HG03095 (cell line): ENCODE measurements around the gene NRF1.

ENCODE experiments used
- ATAC-seq: cut with Tn5 transposase; IDR thresholded peaks from one replicate; pipeline ENCODE4 v1.9.1; 2021; ENCODE audit warnings: moderate library complexity; ENCODE audit not compliant: unreplicated experiment

Gene NRF1

DNA sequence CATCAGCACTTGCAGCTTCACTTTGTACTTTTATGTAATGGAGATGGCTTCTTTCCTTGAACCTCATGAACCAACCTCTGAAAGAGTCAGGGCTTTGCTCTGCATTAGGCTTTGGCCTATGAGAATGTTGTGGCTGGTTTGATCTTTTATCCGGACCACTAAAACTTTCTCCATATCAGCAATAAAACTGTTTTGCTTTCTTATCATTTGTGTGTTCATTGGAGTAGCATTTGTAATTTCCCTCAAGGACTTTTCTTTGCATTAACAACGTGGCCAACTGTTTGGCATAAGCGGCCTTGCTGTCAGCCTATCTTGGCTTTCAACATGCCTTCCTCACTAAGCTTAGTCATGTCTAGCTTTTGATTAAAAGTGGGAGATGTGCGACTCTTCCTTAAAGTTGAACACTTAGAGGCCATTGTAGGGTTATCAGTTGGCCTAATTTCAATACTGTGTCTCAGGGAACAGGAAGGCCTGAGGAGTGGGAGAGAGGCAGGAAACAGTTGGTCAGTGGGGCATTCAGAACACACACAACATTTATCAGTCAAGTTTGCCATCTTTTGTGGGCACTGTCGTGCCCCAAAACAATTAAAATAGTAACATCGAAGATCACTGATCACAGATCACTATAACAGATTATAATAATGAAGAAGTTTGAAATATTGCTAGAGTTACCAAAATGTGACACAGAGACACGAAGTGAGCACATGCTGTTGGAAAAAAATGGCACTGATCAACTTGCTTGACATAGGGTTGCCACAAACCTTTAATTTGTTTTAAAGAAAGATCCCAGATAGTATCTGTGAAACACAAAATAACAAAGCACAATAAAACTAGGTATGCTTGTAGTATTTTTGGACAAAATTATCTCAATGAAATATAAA is 64.7 kb downstream of the NRF1 start:
- no peak for ATAC-seq

DNA sequence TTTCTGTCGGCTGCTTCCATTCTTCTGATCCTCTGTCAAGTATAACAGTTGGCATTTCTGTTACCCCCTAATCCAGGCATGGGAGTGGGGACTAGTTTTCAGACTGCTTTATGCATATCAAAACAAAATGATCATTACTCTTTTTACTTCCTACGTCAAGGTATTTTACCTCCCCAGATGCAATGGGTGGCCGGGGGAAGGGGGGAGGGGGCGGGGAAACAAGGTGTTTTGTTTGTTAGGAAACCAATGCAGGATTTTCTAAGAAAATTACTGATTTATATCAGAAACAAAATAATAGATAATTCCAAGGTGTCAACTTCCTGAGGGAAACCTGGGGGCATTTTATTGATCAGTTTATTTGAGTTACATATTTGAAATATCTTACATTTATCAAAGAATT is 66.3 kb downstream of the NRF1 start:
- no peak for ATAC-seq

DNA sequence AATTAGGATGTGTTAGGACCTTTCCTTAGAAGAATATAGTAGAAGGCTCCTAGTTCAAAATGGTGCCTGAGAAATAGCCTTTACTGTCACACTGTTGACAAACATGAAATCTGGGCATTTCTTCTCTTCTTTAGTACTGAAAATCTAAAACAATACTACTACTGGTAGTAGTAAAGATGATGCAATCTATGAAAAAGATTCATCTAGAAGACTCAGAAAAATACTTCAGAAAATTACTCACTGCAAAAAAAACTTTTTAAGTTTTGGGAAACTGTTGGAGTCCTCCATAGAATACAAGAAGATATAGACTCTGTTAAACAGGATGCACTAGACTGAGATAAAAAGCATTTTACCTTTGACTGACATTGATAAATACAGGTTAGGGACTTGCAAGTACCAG is 67.1 kb downstream of the NRF1 start:
- no peak for ATAC-seq

DNA sequence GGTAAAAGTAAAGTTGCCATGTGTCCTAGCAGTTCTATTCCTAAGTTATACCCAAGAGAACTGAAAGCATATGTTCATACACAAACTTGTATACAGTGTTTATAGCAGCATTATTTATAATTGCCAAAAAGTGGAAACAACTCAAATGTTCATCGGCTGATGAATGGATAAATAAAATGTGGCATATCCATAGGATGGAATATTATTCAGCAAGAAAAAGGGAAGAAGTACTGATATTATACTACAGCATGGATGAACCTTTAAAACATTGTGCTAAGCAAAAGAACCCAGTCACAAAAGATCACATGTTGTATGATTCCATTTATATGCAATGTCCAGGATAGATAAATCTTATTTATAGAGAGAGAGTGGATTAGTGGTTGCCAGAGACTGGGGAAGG is 68.9 kb downstream of the NRF1 start:
- no peak for ATAC-seq

DNA sequence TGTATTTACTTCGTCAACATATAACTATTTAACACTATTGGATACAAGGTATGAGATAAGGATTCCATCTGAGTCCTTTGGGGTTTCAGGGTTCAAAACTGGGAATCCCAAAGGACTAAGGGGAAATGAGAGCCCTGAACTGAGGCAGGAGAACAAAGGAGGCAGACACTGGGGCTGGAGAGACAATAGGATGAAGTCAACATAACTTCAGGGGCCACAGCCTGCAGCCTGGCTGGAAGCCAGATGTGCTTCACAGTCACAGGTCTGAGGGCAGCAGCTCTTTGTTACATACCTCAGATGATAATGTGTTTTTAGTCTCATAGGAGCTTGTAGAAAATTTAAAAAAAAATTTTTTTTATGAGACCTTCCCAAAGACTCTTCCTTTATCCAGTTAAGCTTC is 73.3 kb downstream of the NRF1 start:
- ATAC-seq: no peak

DNA sequence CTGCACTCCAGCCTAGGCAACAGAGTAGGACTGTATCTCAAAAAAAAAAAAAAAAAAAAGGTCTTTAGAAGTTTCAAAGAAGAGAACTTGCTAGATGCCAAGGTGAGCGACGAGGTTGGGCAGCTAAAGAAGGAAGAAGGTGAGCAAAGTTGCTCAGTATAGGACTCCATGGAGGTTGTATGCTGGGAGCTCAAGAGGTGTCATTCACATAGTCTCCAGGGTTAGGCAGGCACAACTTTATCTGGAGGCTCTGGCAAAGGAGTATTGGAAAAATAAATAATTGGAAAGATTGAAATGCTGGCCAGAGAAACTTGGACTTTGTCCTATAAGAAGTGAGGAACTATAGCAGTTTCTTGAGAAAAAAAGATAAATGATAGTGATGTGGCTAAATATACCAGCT is 74.5 kb downstream of the NRF1 start:
- no peak for ATAC-seq

DNA sequence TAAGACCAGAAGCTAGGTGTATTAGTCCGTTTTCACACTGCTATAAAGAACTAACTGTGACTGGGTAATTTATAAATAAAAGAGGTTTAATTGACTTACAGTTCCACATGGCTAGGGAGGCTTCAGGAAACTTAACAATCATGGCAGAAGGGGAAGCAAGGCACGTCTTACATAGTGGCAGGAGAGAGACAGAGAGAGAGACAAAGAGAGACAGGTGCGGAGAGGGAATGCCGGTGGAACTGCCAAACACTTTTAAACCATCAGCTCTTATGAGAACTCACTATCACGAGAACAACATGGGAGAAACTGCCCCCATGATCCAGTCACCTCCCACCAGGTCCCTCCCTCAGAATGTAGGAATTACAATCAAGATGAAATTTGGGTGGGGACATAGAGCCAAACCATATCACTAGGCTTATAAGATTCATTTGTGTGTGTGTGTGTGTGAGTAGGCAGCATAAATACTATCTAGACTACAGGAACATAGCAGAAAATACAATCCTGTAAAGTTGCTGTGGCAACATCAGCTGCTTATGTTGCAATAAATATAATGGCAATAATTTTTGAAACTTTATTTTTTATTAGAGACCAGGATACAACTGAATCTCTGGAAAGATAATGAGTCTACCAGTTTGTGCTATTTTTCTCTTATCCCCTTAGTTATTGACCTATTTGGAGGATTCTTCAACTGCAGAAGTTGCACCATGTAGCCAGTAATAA is 77.1 kb downstream of the NRF1 start:
- no peak for ATAC-seq

DNA sequence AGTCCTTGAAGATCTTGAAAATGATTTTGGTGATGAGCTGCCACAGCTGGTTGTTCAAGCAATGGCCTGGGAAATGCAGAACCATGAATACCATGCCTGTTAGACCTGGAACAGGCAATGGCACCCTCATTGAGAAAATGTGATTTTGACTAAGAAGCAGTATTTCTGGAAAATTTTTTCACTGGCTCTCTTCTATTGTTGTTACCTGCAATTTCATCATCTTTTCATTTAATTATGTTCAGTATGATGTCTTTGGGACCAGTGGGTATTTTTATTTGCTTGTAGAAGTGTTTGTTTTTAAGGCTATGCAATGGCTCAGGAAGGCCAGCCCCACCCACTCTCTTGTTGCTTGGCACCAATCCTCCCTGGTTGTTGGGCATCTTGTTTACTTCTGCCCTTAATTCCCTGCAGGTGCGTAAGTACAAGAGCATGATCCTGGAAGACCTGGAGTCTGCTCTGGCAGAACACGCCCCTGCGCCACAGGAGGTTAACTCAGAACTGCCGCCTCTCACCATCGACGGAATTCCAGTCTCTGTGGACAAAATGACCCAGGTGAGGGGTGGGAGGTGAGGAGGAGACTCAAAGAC is 78.6 kb downstream of the NRF1 start:
- no peak for ATAC-seq

DNA sequence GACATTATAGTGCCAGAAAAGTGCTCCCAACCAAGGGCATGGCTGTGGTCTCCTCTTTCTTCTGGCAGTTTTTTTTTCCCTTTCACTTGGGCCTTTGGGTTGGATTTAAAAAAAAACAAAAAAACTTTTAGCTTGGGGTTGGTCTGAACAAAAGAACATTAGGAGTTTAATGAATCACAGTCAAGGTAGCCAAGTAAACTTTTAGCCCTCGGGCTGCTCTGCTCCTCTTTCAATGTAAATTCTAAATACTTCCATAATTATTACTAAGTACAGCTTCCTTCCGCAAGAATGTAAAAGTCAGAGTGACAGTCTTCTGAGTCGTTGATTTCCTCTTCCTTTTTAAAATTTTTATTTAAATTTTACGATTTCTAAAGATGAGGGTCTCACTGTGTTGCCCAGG is 79.2 kb downstream of the NRF1 start:
- ATAC-seq: no peak

DNA sequence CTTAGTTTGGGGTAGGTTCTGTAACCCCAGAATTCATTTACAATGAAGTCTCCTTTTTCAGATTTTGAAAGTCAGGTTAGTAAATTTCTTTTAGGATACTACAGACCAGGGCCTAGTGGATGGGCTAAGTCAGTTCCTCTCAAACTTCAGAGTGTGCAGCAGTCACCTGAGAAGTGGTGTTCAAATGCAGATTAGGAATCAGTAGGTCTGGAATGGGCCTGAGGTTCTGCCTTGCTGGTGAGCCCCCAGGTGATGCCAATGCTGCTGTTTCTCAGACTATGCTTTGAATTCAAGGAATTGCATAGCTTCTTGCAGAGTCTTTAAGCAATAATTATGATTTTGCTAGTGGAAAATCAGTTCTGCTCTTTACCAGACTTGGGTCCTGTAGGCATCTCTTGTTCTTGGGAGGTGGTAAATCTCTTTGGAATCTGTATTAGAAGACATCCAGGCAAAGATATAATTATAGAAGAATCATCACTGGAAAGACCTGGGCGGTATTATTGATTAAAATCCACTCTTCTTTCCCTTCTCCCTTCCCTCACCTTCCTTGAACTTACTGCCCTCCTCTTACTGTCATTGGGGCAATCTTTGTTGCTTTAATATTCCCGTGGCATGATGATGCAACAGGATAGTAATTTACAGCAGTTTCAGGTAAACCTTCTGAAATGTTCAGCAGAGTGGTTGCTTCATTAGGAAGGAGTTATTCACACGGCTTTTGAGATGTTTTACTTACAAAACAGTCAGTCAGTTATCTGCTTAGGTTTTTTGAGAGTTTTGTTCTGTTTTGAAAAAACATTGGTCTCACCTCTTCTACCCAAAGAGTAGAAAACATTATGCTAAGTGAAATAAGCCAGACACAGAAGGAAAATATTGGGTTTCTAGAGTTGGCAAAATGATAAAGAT is 87.2 kb downstream of the NRF1 start:
- no peak for ATAC-seq

DNA sequence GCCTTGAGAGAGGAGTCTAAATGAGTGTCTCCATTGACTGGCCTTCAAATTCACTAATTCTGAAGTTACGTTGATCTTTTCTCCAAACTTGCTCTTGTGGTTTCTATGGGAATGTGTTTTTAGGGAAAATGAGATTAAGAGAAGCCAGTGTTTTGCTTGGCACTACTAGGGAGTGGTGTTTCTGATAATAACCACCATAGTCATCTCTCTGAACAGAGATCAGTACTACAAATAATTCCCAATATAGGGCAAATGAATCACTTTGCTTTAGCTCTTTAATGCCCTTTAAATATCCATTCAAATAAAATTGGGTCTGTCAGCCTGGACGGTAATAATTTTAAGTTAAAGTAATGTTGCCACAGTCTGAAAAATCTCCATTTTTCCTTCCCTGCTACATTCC is 90.8 kb downstream of the NRF1 start:
- no peak for ATAC-seq

DNA sequence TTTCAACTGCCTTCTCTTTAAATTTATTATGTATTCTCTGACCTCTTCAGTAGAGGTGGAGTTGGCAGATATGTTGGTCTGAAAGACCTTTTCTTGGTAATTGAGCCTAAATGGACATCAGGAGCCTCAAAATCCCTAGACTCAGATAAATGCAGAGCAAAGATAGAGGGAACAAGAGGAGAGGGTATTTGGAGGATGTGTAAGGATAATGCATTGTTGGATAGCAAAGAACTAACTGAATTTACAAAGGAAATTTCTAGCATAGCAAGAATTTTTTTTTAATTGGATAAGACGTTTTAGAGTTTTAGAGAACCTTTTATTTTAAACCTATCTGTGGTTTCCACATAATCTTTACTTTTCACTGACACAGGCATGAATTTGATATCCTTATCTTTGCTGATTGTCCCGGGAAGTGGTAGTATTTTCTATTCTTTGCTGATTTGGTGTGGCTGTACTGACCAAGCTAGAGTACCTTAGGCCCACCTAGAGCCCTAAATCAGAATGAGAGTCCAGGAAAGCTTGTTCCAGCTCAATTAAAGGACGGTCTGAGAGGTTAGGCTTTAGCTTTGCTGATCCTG is 91.3 kb downstream of the NRF1 start:
- ATAC-seq: no peak

DNA sequence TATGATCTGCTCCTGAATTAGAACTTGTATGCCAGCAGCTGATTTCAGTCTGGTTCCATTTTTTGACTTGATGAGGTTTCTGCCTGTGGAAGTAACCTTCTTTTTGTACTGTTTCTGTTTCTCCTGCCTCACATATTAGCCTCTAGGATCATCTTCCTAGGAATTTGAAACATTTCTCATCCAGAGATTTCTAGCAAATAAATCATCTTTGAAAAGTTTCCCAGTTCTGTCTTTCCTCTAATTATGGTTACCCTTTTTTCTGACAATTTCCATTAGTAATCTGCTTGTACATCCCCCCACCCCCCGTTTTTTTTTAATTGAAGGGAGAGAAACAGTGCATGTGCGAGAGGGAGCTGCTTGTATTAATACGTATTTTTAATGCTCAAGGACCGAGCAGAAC is 92.2 kb downstream of the NRF1 start:
- no peak for ATAC-seq

DNA sequence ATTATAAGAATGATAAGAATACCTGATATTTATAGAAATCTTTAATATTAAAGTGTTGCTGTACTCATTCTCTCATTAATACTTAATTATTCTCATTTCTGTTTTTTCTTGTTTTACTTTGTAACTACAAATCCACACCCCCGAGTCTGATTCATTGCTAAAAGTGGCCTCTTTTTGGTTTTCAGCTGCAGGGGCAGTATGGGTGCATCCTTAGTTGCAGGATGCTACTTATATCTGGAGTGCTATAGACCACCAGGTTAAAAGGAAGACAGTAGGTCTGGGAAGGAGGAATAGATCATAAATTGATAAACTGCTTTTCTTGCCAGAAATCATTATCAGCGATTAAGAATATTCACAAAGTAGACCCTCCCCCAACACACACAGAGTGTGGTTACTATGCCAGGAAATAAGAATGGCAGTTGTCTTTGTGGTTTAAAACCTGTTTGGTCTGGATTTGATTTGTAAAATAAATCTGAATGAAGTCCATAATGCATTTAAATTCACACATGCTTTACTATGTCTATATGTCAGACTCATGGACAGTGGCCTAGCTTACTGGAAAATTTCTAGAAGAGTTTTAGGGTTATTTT is 96.5 kb downstream of the NRF1 start:
- no peak for ATAC-seq

DNA sequence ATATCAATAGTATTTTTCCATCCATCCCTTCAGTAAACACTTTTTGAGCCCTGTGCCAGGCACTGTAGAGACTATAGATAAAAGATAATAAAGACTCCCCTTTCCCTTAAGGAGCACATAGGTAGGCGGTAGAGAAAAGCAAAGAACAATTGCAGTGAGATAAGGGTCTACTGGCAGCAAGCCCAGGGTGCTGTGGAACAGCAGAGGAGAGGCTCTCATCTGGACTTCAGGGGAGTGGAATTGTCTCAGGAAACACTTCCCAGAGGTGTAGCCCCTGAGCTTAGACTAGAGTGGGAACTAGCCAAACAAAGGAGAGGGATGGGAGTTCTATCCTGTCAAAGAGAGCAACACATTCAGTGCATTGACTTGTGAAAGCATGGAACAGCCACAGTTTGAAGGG is 102.0 kb downstream of the NRF1 start:
- no peak for ATAC-seq

DNA sequence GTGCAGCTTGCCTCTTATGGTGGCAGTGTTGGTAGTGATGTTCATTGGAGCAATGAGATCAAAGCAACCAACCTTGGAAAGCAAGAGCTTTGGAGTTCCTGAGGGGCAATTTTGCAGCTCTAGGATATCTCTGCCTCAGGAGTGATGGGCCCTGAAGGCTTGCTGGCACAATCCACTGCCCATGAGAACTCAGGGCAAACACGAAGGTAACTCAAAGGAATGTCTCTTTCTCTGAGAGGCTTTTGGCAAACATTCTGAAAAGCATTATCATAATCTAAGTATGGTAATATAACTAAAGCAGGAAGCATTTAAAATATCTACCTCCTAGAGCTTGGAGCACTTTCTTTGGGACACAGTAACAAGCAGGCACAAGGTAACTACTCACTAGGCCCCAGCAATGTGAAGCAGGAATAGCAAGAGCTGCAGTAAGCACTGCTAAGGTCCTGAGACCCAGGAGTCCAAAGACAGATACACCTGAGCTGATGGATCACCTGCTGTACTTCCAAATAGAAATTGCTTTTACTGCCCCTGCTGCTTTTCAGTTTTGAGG is 103.1 kb downstream of the NRF1 start:
- ATAC-seq: no peak

DNA sequence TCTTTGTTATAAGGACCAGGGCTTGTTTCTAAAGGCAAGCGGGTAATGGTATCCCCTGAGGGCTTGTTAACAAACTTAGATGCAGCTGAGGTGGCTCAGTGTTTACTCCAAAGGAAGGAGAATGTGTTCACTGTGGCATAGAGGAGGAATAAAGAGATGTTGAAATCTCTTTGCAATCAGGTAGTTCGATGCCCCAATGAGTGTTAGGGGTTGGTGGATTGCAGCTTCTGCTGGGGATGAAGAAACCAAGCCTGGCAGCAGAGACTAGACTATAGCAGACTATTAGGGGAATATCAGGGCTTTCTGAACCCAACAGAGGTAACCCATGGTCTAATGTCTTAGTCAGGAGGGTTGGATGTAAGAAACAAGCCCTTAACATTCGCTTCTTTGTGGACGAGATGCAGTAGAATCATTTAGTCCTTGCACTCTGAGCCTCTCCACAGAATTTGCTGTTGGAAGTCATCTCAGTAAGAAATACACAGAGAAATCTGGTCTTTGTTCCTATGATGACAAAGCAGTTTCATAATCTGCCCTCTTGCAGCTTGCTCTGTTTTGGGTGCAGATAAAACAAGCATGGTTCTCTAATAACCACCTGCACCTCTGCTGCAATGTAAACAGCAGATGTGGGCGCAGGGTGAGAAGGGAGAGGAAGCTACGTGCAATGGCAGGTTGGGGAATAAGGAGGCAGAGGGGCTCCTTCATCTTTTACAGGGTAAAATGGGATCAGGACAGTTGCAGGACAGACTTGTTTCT is 108.6 kb downstream of the NRF1 start:
- no peak for ATAC-seq

DNA sequence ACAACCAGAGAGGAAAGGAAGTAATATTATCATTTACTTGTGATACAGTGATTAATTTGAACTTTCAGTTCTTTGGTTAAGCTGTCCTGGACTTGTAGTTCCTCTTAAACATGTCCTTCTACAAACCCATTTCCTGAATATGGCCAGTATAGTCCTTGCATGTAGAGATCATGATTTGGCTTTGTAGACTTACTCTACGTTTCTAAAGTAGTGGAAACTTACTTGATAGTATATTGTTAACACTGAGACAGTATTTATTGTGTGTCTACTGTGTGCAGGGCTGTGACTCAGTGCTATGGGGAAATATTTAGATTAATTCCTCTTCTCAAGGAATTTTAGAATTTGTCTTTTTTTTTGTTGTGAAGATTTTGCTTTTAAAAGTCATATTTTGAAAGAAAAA is 109.5 kb downstream of the NRF1 start:
- ATAC-seq: no peak

DNA sequence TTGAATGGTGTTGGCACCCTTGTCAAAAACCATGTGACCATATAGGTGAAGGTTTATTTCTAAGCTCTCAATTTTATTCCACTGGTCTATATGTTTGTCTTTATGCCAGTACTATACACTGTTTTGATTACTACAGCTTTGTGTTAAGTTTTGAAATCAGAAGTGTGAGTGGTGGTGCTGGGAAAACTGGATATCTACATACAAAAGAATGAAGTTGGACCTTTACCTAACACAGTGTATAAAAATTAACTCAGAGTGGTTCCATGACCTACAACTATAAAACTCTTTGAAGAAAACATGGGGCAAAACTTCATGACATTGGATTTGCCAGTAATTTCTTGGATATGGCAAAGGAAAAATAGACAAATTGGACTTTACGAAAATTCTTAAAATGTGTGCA is 112.2 kb downstream of the NRF1 start:
- ATAC-seq: no peak
